HepG2 (cell line): Measurements from ENCODE around the gene RGL1. TPM values are rescaled to one million over a fixed set of nuclear protein-coding genes. Genes with fewer than 3 reads are reported as not detected.

Experiments
- ATAC-seq: fragments of 200-7000 bp; cut with Tn5 transposase; 3 replicates; pipeline ENCODE4 v1.9.1; 2020; ENCODE audit warnings: mild to moderate bottlenecking, moderate library complexity
- BruUV-seq: library from RNA; stranded (reverse); fragments of 400-500 nt; replicated peaks from 2 replicates; lab custom pipeline; 2021; lab: Mats Ljungman, UMichigan
- CTCF ChIA-PET: fragments of 300-600 bp; formaldehyde crosslinking; extraction: SDS; loops from one replicate; lab custom pipeline; 2021; ENCODE audit warnings: low total read pairs, inconsistent platforms, low intra/inter-chr PET ratio; lab: Yijun Ruan, JAX
- POLR2A ChIA-PET: fragments of 350-600 bp; sonication (Branson Sonifier 250); formaldehyde crosslinking; loops from one replicate; lab custom pipeline; 2020; ENCODE audit warnings: antibody characterized with exemption, inconsistent platforms; lab: Yijun Ruan, JAX
- DNase-seq: peaks from one replicate; pipeline ENCODE4 v3.0.0-alpha.2; 2015; ENCODE audit warnings: low spot score
- FAIRE-seq: peaks from 3 replicates; lab custom pipeline; 2011; peaks lifted over from hg19 to GRCh38; lab: Jason Lieb, UNC
- H2AFZ ChIP-seq: one replicate; pipeline ENCODE4 v1.6.1; 2011; ENCODE audit warnings: low read length, inconsistent platforms
- H3K27ac ChIP-seq: fragments of 300-600 bp; 3 replicates; pipeline ENCODE4 v1.8.0; 2011; ENCODE audit warnings: mixed run types, mild to moderate bottlenecking, mixed read lengths, low read length, inconsistent platforms; ENCODE audit not compliant: insufficient read depth; ENCODE audit errors: extremely low read length
- H3K27me3 ChIP-seq, 2 experiments: fragments of 200-600 bp in 1 of 2; 2 replicates in 1 of 2; 3 replicates in 1 of 2; pipeline versions ENCODE4 v1.6.0 to v1.8.0; 2011; ENCODE audit warnings: low read length in 2 of 2, mild to moderate bottlenecking in 2 of 2, moderate library complexity in 2 of 2, inconsistent platforms in 1 of 2; ENCODE audit not compliant: insufficient read depth in 2 of 2, control insufficient read depth in 1 of 2
- H3K36me3 ChIP-seq, 2 experiments: fragments of 200-600 bp in 1 of 2; replicated peaks in 1 of 2; 2 replicates in 1 of 2; 3 replicates in 1 of 2; pipeline versions ENCODE4 v1.5.1 to v1.8.0; 2011; ENCODE audit warnings: low read length in 2 of 2, inconsistent platforms in 1 of 2; ENCODE audit not compliant: insufficient read depth in 2 of 2, control insufficient read depth in 1 of 2
- H3K4me1 ChIP-seq: 2 replicates; pipeline ENCODE4 v1.5.1; 2012; ENCODE audit warnings: low read length, inconsistent platforms; ENCODE audit not compliant: insufficient read depth
- H3K4me2 ChIP-seq: 2 replicates; pipeline ENCODE4 v1.6.0; 2011; ENCODE audit warnings: low read depth, low read length, inconsistent platforms
- H3K4me3 ChIP-seq, 3 experiments: fragments of 200-600 bp in 1 of 3; sonication (generic), shearing (Covaris generic) in 1 of 3; replicated peaks in 1 of 3; 2 replicates each; pipeline ENCODE4 v1.5.1; 2011 to 2016; ENCODE audit warnings: low read length in 3 of 3, inconsistent platforms in 2 of 3, low read depth in 2 of 3, mild to moderate bottlenecking in 2 of 3, control low read depth in 1 of 3, mixed read lengths in 1 of 3; ENCODE audit not compliant: insufficient read depth in 1 of 3
- H3K79me2 ChIP-seq: one replicate; pipeline ENCODE4 v1.6.1; 2011; ENCODE audit warnings: low read length, inconsistent platforms; ENCODE audit not compliant: insufficient read depth
- H3K9ac ChIP-seq: 2 replicates; pipeline ENCODE4 v1.6.0; 2011; ENCODE audit warnings: mild to moderate bottlenecking, low read depth, low read length, inconsistent platforms; ENCODE audit not compliant: insufficient read depth
- H3K9me3 ChIP-seq: 2 replicates; pipeline ENCODE4 v1.5.1; 2012; ENCODE audit warnings: mild to moderate bottlenecking, low read length
- H4K20me1 ChIP-seq: 2 replicates; pipeline ENCODE4 v1.6.0; 2011; ENCODE audit warnings: inconsistent platforms, mild to moderate bottlenecking, low read length, moderate library complexity; ENCODE audit not compliant: insufficient read depth
- AGO2 ChIP-seq: fragments of 200-400 bp; formaldehyde crosslinking; optimal IDR thresholded peaks from 2 replicates; pipeline ENCODE3; 2017; ENCODE audit warnings: mild to moderate bottlenecking, low read depth, low read length, moderate library complexity
- BRF2 ChIP-seq: sonication (generic); formaldehyde crosslinking; IDR thresholded peaks from 2 replicates; pipeline ENCODE4 v1.8.1; 2022; ENCODE audit warnings: mild to moderate bottlenecking, missing genetic modification reagents
- HNRNPUL1 ChIP-seq: fragments of 200-400 bp; formaldehyde crosslinking; IDR thresholded peaks from 2 replicates; pipeline ENCODE4 v1.6.1; 2017; ENCODE audit warnings: low read depth, mild to moderate bottlenecking, low read length, moderate library complexity
- MXD3 ChIP-seq: IDR thresholded peaks from 2 replicates; pipeline ENCODE4 v1.6.1; 2016; ENCODE audit warnings: mild to moderate bottlenecking, missing biosample characterization, missing genetic modification reagents
- REPIN1 ChIP-seq: sonication (generic); formaldehyde crosslinking; IDR thresholded peaks from 2 replicates; pipeline ENCODE4 v1.8.0; 2022; ENCODE audit warnings: missing genetic modification reagents, low read depth, mild to moderate bottlenecking, borderline replicate concordance
- RNF2 ChIP-seq: fragments of 450-650 bp; conservative IDR thresholded peaks from 2 replicates; pipeline ENCODE4 v1.6.1; 2016; ENCODE audit warnings: low read depth
- RORA ChIP-seq: sonication (generic); formaldehyde crosslinking; IDR thresholded peaks from 2 replicates; pipeline ENCODE4 v1.5.0; 2020; ENCODE audit warnings: mild to moderate bottlenecking, missing genetic modification reagents, moderate library complexity
- SNAPC2 ChIP-seq: sonication (generic); formaldehyde crosslinking; IDR thresholded peaks from 2 replicates; pipeline ENCODE4 v1.8.1; 2022; ENCODE audit warnings: mild to moderate bottlenecking, missing genetic modification reagents
- USF2 ChIP-seq, 2 experiments: sonication (generic) in 1 of 2; formaldehyde crosslinking in 1 of 2; IDR thresholded peaks; 2 replicates each; pipeline versions ENCODE4 v1.5.1 to v1.6.1; 2011 to 2020; ENCODE audit warnings: borderline replicate concordance in 1 of 2, low read depth in 1 of 2, low read length in 1 of 2, mild to moderate bottlenecking in 1 of 2, missing genetic modification reagents in 1 of 2, moderate library complexity in 1 of 2
- ZNF263 ChIP-seq: sonication (generic); formaldehyde crosslinking; IDR thresholded peaks from 2 replicates; pipeline ENCODE4 v1.4.0; 2020; ENCODE audit warnings: missing genetic modification reagents
- ZNF296 ChIP-seq: sonication (generic); formaldehyde crosslinking; conservative IDR thresholded peaks from 2 replicates; pipeline ENCODE4 v1.5.0; 2020; ENCODE audit warnings: mild to moderate bottlenecking, missing genetic modification reagents
- ZNF432 ChIP-seq: sonication (generic); formaldehyde crosslinking; IDR thresholded peaks from 2 replicates; pipeline ENCODE4 v1.5.0; 2020; ENCODE audit warnings: missing genetic modification reagents, mild to moderate bottlenecking, borderline replicate concordance
- ZNF546 ChIP-seq: sonication (generic); formaldehyde crosslinking; conservative IDR thresholded peaks from 2 replicates; pipeline ENCODE4 v1.8.1; 2023; ENCODE audit warnings: mild to moderate bottlenecking, missing genetic modification reagents
- ZNF605 ChIP-seq: sonication (generic); formaldehyde crosslinking; IDR thresholded peaks from 2 replicates; pipeline ENCODE4 v1.8.0; 2022; ENCODE audit warnings: mild to moderate bottlenecking, missing genetic modification reagents
- ZNF780A ChIP-seq: sonication (generic); formaldehyde crosslinking; IDR thresholded peaks from 2 replicates; pipeline ENCODE4 v1.8.0; 2022; ENCODE audit warnings: mild to moderate bottlenecking, missing genetic modification reagents, moderate library complexity
- ZNF879 ChIP-seq: sonication (generic); formaldehyde crosslinking; IDR thresholded peaks from 2 replicates; pipeline ENCODE4 v1.8.1; 2023; ENCODE audit warnings: missing genetic modification reagents
- whole genome bisulfite sequencing: methylation state at CpG from one replicate; pipeline ENCODE4 v1.1.6; 2017; ENCODE audit warnings: low lambda C conversion rate; 5-methylcytosine and 5-hydroxymethylcytosine counted together
- in situ Hi-C: cut with HindIII; loops from 2 replicates; pipeline ENCODE4 v1.10.0; 2017; ENCODE audit warnings: low pct_unique_long_range_greater_than_20kb; ENCODE audit not compliant: extremely low pct_ligation_motif_present
- intact Hi-C: fragments of 100-400 bp; cut with micrococcal nuclease; formaldehyde crosslinking; loops from one replicate; pipeline ENCODE4 v1.10.0; 2022; ENCODE audit not compliant: unreplicated experiment
- polyA plus RNA-seq, 8 experiments: library from polyadenylated mRNA; depleted of rRNA in 3 of 8; stranded (reverse) in 7 of 8; unstranded in 1 of 8; fragments of >200 nt; fragmentation: Illumina TruSeq in 4 of 8; extraction: Trizol in 4 of 8; gene quantifications; 2 replicates each; pipeline versions ENCODE4 v1.2.1 to v1.2.3, GENCODE V29; 2011 to 2016; ENCODE audit warnings: low read depth in 4 of 8, missing spikeins in 1 of 8, mixed read lengths in 1 of 8; ENCODE audit not compliant: insufficient read depth in 1 of 8
- total RNA-seq, 5 experiments: library from RNA; depleted of rRNA; stranded (reverse); fragments of >200 nt; fragmentation: Illumina TruSeq; extraction: Trizol; gene quantifications; 2 replicates each; pipeline ENCODE4 v1.2.3, GENCODE V29; 2016; ENCODE audit warnings: low read depth in 1 of 5

RGL1 gene
- total and polyA plus RNA-seq, 2 of the 13 experiments (the other 11 are each of a cell fraction or from before 2014, with no cell fraction given): 3.5 to 4.7 TPM

- no peak overlapping the region for H3K4me2 ChIP-seq
- no peak overlapping the region for H3K27ac ChIP-seq
- no peaks in the 10 kb centered on the region for H3K79me2 ChIP-seq
- no peak overlapping the region for H2AFZ ChIP-seq
- no peaks in the 10 kb centered on the region for H3K4me1 ChIP-seq
- DNase-seq (no peak), FAIRE-seq (no peak), ATAC-seq (no peak)
- intact Hi-C loops: no loop called here
- in situ Hi-C loops: no loop called here
- no peaks in the 10 kb centered on the region for H3K27me3 ChIP-seq
- POLR2A ChIA-PET: no interaction called here
- BruUV-seq: no TSS peak
- CTCF ChIA-PET: no interaction called here
- H3K9me3 ChIP-seq: no peaks in the 10 kb centered on the region
- no peak for TF ChIP-seq HNRNPUL1
- TF ChIP-seq BRF2: no peak
- no peak for TF ChIP-seq ZNF432 (CRISPR knock-in tag)
- TF ChIP-seq ZNF296: no peak
- TF ChIP-seq ZNF780A (CRISPR knock-in tag): no peak
- TF ChIP-seq USF2 (IDR thresholded peaks at IDR 0.05; ENCODE audit: low read depth, low read length): no peak
- no peak for TF ChIP-seq USF2 (CRISPR knock-in tag; IDR thresholded peaks at IDR 0.05; ENCODE audit: borderline replicate concordance)
- TF ChIP-seq ZNF879 (CRISPR knock-in tag): no peak
- no peak for TF ChIP-seq ZNF263 (CRISPR knock-in tag)
- TF ChIP-seq MXD3 (CRISPR knock-in tag): no peak
- TF ChIP-seq AGO2: no peak
- no peak for TF ChIP-seq ZNF546
- no peak for TF ChIP-seq RORA
- TF ChIP-seq SNAPC2 (CRISPR knock-in tag): no peak
- TF ChIP-seq ZNF605: no peak
- TF ChIP-seq RNF2: no peak
- no peak for TF ChIP-seq REPIN1 (CRISPR knock-in tag)
- H3K36me3 ChIP-seq: no peaks in the 10 kb centered on the region
- H4K20me1 ChIP-seq: no peaks in the 10 kb centered on the region
- H3K9ac ChIP-seq: no peak overlapping the region
- WGBS: 15% methylated on average over 3 of the region's 3 CpGs
- no peak overlapping the region for H3K4me3 ChIP-seq
Observed at GRCh38 chr1:183975651-183976050, 170.7 kb downstream of the RGL1 start.
